Lower lobe of right lung (tissue), 2 donors: ENCODE results near the gene CD81. TPM values are rescaled to one million over a fixed set of nuclear protein-coding genes. Genes with fewer than 3 reads are reported as not detected.

Experiments
- ATAC-seq, 2 donors: fragments of 200-7000 bp; cut with Tn5 transposase; one replicate each; pipeline ENCODE4 v1.9.1; 2020 to 2022; ENCODE audit warnings: mild to moderate bottlenecking in 2 of 2, moderate library complexity in 2 of 2
- DNase-seq: peaks from one replicate; pipeline ENCODE4 v3.0.0-alpha.2; 2020
- H3K27ac ChIP-seq: fragments of 200-600 bp; one replicate; pipeline ENCODE4 v1.8.0; 2022
- H3K27me3 ChIP-seq: fragments of 200-600 bp; one replicate; pipeline ENCODE4 v1.8.0; 2022; ENCODE audit warnings: low read depth
- H3K36me3 ChIP-seq: fragments of 200-600 bp; one replicate; pipeline ENCODE4 v1.8.0; 2022; ENCODE audit warnings: mild to moderate bottlenecking
- H3K4me1 ChIP-seq: fragments of 200-600 bp; one replicate; pipeline ENCODE4 v1.8.0; 2022
- H3K4me3 ChIP-seq: fragments of 200-600 bp; one replicate; pipeline ENCODE4 v1.8.0; 2022; ENCODE audit warnings: mild to moderate bottlenecking
- H3K9me3 ChIP-seq: fragments of 200-600 bp; one replicate; pipeline ENCODE4 v1.8.0; 2022
- intact Hi-C: fragments of 100-400 bp; cut with DNase I; formaldehyde crosslinking; loops from one replicate; pipeline ENCODE4 v1.11.0; 2022
- total RNA-seq: library from RNA; stranded (reverse); fragmentation: NEBNext Ultra II Directional; extraction: Animal tissue kit (Norgen Biotek cat#: 25700); gene quantifications from one replicate; pipeline ENCODE4 v1.2.1, GENCODE V29; 2021
- TF ChIP-seq, protein P1 (sequence below): fragments of 200-600 bp; IDR thresholded peaks from one replicate; pipeline ENCODE4 v1.8.0; 2022; ENCODE audit warnings: antibody characterized with exemption, mild to moderate bottlenecking
- donor health status: DM: no; HTN: yes; CAD: no; lungs with severe emphysema.

CD81 gene
- total RNA-seq, 1 donor from 2014 or later: 850 TPM

DNA sequence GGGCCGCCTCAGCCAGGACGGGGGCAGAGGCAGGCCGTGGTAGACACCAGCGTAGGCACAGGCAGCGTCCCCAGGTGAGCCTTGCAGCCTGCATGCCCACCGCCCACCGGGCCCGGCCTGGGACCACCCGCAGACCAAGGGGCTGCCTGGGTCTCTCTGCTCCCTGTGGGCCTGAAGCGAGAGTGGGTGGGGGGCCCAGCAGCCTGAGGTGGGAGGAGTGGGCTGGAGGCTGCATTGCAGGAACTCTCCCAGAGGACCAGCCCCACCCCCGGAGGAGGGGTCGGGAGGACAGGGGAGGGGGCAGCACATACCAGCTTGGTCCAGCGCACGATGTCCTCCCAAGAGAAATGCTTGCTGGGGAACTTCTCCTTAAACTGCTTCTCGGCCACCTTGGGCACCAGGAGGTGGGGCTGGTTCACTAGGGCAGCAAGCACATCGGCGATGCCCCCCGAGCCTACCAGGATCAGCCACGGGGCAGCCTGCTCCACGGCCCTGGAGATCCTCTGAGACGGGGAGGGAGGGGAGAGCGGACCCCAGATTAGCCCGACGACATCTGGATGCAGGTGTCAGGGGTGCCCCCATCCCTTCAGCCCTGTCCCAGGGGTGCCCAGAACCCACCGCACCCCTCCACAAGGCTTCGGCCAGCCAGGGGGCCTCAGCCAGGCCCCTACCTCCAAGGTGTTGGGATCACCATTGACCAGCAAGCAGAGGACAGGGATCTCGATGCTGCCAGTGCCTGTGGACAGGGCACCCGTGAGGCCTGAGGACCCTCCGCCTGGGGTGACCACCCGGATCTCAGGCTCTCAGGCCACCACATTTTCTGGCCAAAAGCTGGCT is 41.0 kb downstream of the CD81 start:
- H3K4me1 ChIP-seq: peaks cover 16% of the 10 kb centered on the region
- DNase-seq (no peak), ATAC-seq (no peak)
- intact Hi-C loops: no loop called here
- H3K4me3 ChIP-seq: no peak overlapping the region
- H3K27me3 ChIP-seq: peaks cover 4% of the 10 kb centered on the region
- H3K9me3 ChIP-seq: no peaks in the 10 kb centered on the region
- no peak overlapping the region for H3K27ac ChIP-seq
- H3K36me3 ChIP-seq: no peaks in the 10 kb centered on the region
- TF ChIP-seq, protein P1, sequence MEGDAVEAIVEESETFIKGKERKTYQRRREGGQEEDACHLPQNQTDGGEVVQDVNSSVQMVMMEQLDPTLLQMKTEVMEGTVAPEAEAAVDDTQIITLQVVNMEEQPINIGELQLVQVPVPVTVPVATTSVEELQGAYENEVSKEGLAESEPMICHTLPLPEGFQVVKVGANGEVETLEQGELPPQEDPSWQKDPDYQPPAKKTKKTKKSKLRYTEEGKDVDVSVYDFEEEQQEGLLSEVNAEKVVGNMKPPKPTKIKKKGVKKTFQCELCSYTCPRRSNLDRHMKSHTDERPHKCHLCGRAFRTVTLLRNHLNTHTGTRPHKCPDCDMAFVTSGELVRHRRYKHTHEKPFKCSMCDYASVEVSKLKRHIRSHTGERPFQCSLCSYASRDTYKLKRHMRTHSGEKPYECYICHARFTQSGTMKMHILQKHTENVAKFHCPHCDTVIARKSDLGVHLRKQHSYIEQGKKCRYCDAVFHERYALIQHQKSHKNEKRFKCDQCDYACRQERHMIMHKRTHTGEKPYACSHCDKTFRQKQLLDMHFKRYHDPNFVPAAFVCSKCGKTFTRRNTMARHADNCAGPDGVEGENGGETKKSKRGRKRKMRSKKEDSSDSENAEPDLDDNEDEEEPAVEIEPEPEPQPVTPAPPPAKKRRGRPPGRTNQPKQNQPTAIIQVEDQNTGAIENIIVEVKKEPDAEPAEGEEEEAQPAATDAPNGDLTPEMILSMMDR: no peak

DNA sequence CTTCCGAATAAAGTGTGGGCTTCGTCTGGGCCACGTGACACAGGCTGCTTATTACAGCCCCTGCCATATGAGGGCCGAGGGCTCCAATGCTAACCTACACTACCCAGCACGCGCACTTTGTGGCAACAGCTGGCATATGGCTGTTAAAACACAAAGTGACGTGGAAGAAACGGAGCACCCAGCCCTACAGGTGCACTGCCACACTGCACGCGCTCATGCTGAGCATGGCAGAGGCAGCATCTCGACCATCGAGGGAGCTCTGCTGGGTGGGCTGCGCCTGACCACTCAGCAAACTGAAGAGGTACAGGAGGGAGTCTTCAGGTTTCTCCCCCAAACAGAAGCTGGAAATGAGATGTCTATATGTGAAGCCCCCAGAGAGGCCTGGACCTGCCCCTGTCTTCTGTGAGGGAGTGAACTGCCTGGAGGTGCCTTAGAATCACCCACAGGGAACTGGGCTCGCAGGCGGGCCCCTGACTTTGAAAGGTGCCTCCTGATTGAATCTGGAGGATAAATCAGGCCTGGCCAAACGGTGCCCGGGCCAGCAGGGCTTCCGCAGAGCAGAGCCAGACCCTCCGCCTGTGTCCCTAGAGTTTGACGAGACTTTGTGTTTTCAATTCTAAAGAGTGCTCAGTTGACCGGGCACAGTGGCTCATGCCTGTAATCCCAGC is 41.7 kb downstream of the CD81 start:
- DNase-seq (no peak), ATAC-seq (no peak)
- no peaks in the 10 kb centered on the region for H3K36me3 ChIP-seq
- H3K4me3 ChIP-seq: no peak overlapping the region
- H3K27me3 ChIP-seq: peaks cover 4% of the 10 kb centered on the region
- no peaks in the 10 kb centered on the region for H3K9me3 ChIP-seq
- TF ChIP-seq, protein P1: no peak
- intact Hi-C loops: no loop called here
- H3K4me1 ChIP-seq: peaks cover 16% of the 10 kb centered on the region
- H3K27ac ChIP-seq: no peak overlapping the region

DNA sequence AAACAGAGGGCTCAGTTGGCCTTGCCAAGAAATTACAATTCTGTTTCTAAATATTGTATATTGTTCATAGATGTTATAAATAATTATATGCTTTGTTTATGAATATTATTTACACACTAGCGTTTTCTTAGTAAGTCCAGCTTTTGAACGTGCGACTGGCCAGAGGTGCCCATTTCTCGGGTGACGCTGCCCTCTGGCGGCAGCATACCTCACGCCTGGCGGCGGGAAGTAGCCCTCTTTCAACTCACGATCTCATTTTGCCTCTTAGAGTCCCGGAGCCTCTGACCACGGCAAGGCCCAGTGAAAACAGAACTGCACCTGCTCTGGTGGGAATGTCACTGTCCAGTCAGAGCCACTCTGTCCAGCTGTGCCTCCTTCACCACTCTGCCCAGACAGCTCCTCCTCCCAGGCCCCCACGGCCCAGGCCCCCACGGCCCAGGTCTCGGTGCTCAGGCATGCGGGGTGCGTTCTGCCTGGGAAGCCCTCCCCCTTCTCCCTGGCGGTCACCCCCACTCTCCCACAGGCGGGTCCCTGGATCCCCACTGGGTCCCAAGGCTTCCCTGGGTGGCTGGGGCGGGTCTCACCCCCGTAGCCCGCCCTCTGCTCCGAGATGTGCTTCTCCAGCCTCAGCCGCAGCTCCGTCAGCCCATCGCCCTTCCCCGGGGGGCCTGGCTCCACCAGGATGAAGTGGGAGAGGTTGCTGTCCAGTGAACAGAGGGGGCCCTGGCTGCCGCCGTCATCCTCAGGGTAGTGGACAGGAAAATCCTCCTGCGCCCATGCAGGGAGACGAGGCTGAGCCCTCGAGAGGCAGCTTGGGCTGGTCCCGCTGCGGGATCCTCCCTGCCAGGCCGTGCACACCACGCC is 42.8 kb downstream of the CD81 start:
- Histone ChIP-seq H3K27ac (no peak overlapping the region), H3K9me3 (no peaks in the 10 kb centered on the region), H3K36me3 (no peaks in the 10 kb centered on the region), H3K4me3 (no peak overlapping the region), H3K4me1 (peaks cover 16% of the 10 kb centered on the region), H3K27me3 (peaks cover 4% of the 10 kb centered on the region)
- DNase-seq (peak; percentile 85), ATAC-seq (peak; percentile 77 to 84)
- TF ChIP-seq, protein P1: peak; percentile 82
- intact Hi-C loops: loop anchor here (10.0 kb wide), 1 partner anchor 115 kb away; the partner anchor contains the start of genes C11orf21 and TSPAN32

DNA sequence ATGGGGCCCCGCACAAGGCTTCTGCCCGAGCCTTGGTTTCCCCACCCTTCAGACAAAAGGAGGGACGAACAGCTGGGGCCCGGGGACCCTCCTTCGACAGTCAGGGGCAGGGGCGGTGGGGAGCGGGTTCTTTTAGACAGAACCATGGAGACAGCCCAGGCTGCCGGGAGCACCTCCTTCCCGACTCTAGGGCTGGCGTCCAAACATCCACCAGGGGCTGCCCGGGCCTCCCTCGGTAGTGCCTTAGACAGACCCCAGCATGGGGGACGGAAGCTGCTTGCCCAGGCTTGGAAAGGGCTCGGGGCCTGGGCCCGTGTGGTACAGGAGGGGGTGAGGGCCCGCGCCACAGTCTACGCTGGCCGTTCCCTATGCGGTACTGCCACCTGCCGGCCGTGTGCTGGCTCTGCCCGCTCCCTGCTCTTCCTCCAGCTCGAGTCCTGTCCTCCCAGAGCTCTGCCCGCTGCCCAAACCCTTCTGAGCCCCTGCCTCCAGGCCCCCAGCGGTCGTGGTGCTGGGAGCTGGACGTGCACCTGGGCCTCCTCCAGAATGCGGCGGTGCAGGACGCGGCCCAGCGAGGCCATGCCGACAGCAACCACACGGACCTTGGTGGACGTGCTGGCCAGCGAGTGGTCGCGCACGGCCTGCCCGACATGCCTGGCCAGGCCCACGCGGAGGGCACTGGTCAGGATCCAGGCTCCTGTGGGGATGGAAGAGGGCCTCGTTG is 43.6 kb downstream of the CD81 start:
- peak; percentile 93 to 96 for ATAC-seq

More for the DNA sequence above, 43.6 kb downstream of the CD81 start:
- peak; percentile 85 for DNase-seq
- Histone ChIP-seq H3K4me3 (no peak overlapping the region), H3K4me1 (peaks cover 16% of the 10 kb centered on the region), H3K9me3 (no peaks in the 10 kb centered on the region), H3K36me3 (no peaks in the 10 kb centered on the region), H3K27me3 (peaks cover 4% of the 10 kb centered on the region), H3K27ac (no peak overlapping the region)
- TF ChIP-seq, protein P1: peak; percentile 98
- intact Hi-C loops: loop anchor here (10.0 kb wide), 1 partner anchor 116 kb away; the partner anchor contains the start of genes C11orf21 and TSPAN32
